DOHH2 (cell line): ENCODE results near the gene BTRC.

Experiments
- H3F3A ChIP-seq: fragments of 200-600 bp; sonication (generic), shearing (Covaris generic); 2 replicates; pipeline ENCODE4 v1.6.0; 2016; ENCODE audit warnings: antibody characterized with exemption, mild to moderate bottlenecking; ENCODE audit not compliant: control insufficient read depth, insufficient read depth
- H3K27ac ChIP-seq: fragments of 200-600 bp; sonication (generic); 2 replicates; pipeline ENCODE4 v1.5.1; 2014; ENCODE audit warnings: low read depth, mild to moderate bottlenecking, low read length, moderate library complexity
- H3K27me3 ChIP-seq: fragments of 200-600 bp; sonication (generic); 2 replicates; pipeline ENCODE4 v1.6.1; 2014; ENCODE audit warnings: mild to moderate bottlenecking, low read length, mixed read lengths; ENCODE audit not compliant: control insufficient read depth
- H3K36me3 ChIP-seq: fragments of 200-600 bp; sonication (generic); 2 replicates; pipeline ENCODE4 v1.6.1; 2014; ENCODE audit warnings: mild to moderate bottlenecking, low read length, moderate library complexity, mixed read lengths; ENCODE audit not compliant: control insufficient read depth
- H3K4me1 ChIP-seq: fragments of 200-600 bp; sonication (generic); 2 replicates; pipeline ENCODE4 v1.6.1; 2014; ENCODE audit warnings: mild to moderate bottlenecking, low read length, mixed read lengths; ENCODE audit not compliant: control insufficient read depth
- H3K4me2 ChIP-seq: fragments of 200-600 bp; sonication (generic); 2 replicates; pipeline ENCODE4 v1.6.0; 2014; ENCODE audit warnings: mild to moderate bottlenecking, low read length, moderate library complexity
- H3K4me3 ChIP-seq: fragments of 200-600 bp; sonication (generic); 2 replicates; pipeline ENCODE4 v1.5.1; 2014; ENCODE audit warnings: mild to moderate bottlenecking, low read length, mixed read lengths
- H3K79me2 ChIP-seq: fragments of 200-600 bp; sonication (generic); 2 replicates; pipeline ENCODE4 v1.6.1; 2014; ENCODE audit warnings: mild to moderate bottlenecking, low read length, mixed read lengths; ENCODE audit not compliant: control insufficient read depth
- H3K9me2 ChIP-seq: fragments of 200-600 bp; sonication (generic); replicated peaks from 2 replicates; pipeline ENCODE4 v1.6.1; 2014; ENCODE audit warnings: mild to moderate bottlenecking, low read length, mixed read lengths; ENCODE audit not compliant: control insufficient read depth
- H3K9me3 ChIP-seq: fragments of 200-600 bp; sonication (generic); 2 replicates; pipeline ENCODE4 v1.6.1; 2014; ENCODE audit warnings: antibody characterized with exemption, low read length, mixed read lengths; ENCODE audit not compliant: control insufficient read depth, insufficient read depth
- H4K20me1 ChIP-seq: fragments of 200-600 bp; sonication (generic); 2 replicates; pipeline ENCODE4 v1.6.0; 2014; ENCODE audit warnings: low read depth, mild to moderate bottlenecking, antibody characterized with exemption, low read length, moderate library complexity; ENCODE audit not compliant: control insufficient read depth, insufficient read depth
- CTCF ChIP-seq: fragments of 200-600 bp; sonication (generic); IDR thresholded peaks from one replicate; pipeline ENCODE4 v1.5.1; 2014; ENCODE audit warnings: antibody characterized with exemption, mild to moderate bottlenecking, low read depth, low read length; ENCODE audit not compliant: poor library complexity, severe bottlenecking
- EZH2phosphoT487 ChIP-seq: fragments of 200-600 bp; sonication (generic); IDR thresholded peaks from 2 replicates; pipeline ENCODE4 v1.6.1; 2017; ENCODE audit warnings: borderline replicate concordance, mild to moderate bottlenecking, antibody characterized with exemption, low read length, moderate library complexity, mixed read lengths

Gene BTRC

GRCh38 chr10:101490026-101490425 is 136.1 kb downstream of the BTRC start:
- Histone ChIP-seq H3K36me3 (no peaks in the 10 kb centered on the region), H3K9me2 (no peaks in the 10 kb centered on the region), H3K9me3 (no peaks in the 10 kb centered on the region), H3K27me3 (no peaks in the 10 kb centered on the region), H3K4me3 (no peak overlapping the region), H3K79me2 (no peaks in the 10 kb centered on the region), H3K4me2 (no peak overlapping the region), H3K27ac (no peak overlapping the region), H3F3A (no peaks in the 10 kb centered on the region), H3K4me1 (no peaks in the 10 kb centered on the region), H4K20me1 (no peaks in the 10 kb centered on the region)
- TF ChIP-seq CTCF (no peak), EZH2phosphoT487 (no peak)

GRCh38 chr10:101492205-101492604 is 138.2 kb downstream of the BTRC start:
- Histone ChIP-seq H3F3A (no peaks in the 10 kb centered on the region), H3K4me1 (no peaks in the 10 kb centered on the region), H3K36me3 (no peaks in the 10 kb centered on the region), H3K9me2 (no peaks in the 10 kb centered on the region), H3K27ac (no peak overlapping the region), H3K4me2 (no peak overlapping the region), H4K20me1 (no peaks in the 10 kb centered on the region), H3K9me3 (no peaks in the 10 kb centered on the region), H3K4me3 (no peak overlapping the region), H3K27me3 (no peaks in the 10 kb centered on the region), H3K79me2 (no peaks in the 10 kb centered on the region)
- TF ChIP-seq EZH2phosphoT487 = no peak
- TF ChIP-seq CTCF = no peak

- no peaks in the 10 kb centered on the region for H3K36me3 ChIP-seq
- no peaks in the 10 kb centered on the region for H4K20me1 ChIP-seq
- no peaks in the 10 kb centered on the region for H3F3A ChIP-seq
- H3K4me2 ChIP-seq = no peak overlapping the region
- H3K9me3 ChIP-seq = no peaks in the 10 kb centered on the region
- no peaks in the 10 kb centered on the region for H3K79me2 ChIP-seq
- no peak overlapping the region for H3K4me3 ChIP-seq
- TF ChIP-seq CTCF (no peak), EZH2phosphoT487 (no peak)
- no peaks in the 10 kb centered on the region for H3K9me2 ChIP-seq
- no peaks in the 10 kb centered on the region for H3K4me1 ChIP-seq
- H3K27me3 ChIP-seq = no peaks in the 10 kb centered on the region
- H3K27ac ChIP-seq = no peak overlapping the region
Observed at GRCh38 chr10:101492814-101493213, 138.8 kb downstream of the BTRC start.

GRCh38 chr10:101493249-101493648 is 139.3 kb downstream of the BTRC start:
- Histone ChIP-seq H3F3A (no peaks in the 10 kb centered on the region), H3K36me3 (no peaks in the 10 kb centered on the region), H3K4me1 (no peaks in the 10 kb centered on the region), H3K4me3 (no peak overlapping the region), H3K27me3 (no peaks in the 10 kb centered on the region), H3K4me2 (no peak overlapping the region), H3K79me2 (no peaks in the 10 kb centered on the region), H3K27ac (no peak overlapping the region), H4K20me1 (no peaks in the 10 kb centered on the region), H3K9me3 (no peaks in the 10 kb centered on the region), H3K9me2 (no peaks in the 10 kb centered on the region)
- TF ChIP-seq CTCF (no peak), EZH2phosphoT487 (no peak)
